ENCODE measurements around the gene CNTROB.

CNTROB gene, protein sequence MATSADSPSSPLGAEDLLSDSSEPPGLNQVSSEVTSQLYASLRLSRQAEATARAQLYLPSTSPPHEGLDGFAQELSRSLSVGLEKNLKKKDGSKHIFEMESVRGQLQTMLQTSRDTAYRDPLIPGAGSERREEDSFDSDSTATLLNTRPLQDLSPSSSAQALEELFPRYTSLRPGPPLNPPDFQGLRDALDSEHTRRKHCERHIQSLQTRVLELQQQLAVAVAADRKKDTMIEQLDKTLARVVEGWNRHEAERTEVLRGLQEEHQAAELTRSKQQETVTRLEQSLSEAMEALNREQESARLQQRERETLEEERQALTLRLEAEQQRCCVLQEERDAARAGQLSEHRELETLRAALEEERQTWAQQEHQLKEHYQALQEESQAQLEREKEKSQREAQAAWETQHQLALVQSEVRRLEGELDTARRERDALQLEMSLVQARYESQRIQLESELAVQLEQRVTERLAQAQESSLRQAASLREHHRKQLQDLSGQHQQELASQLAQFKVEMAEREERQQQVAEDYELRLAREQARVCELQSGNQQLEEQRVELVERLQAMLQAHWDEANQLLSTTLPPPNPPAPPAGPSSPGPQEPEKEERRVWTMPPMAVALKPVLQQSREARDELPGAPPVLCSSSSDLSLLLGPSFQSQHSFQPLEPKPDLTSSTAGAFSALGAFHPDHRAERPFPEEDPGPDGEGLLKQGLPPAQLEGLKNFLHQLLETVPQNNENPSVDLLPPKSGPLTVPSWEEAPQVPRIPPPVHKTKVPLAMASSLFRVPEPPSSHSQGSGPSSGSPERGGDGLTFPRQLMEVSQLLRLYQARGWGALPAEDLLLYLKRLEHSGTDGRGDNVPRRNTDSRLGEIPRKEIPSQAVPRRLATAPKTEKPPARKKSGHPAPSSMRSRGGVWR

DNA sequence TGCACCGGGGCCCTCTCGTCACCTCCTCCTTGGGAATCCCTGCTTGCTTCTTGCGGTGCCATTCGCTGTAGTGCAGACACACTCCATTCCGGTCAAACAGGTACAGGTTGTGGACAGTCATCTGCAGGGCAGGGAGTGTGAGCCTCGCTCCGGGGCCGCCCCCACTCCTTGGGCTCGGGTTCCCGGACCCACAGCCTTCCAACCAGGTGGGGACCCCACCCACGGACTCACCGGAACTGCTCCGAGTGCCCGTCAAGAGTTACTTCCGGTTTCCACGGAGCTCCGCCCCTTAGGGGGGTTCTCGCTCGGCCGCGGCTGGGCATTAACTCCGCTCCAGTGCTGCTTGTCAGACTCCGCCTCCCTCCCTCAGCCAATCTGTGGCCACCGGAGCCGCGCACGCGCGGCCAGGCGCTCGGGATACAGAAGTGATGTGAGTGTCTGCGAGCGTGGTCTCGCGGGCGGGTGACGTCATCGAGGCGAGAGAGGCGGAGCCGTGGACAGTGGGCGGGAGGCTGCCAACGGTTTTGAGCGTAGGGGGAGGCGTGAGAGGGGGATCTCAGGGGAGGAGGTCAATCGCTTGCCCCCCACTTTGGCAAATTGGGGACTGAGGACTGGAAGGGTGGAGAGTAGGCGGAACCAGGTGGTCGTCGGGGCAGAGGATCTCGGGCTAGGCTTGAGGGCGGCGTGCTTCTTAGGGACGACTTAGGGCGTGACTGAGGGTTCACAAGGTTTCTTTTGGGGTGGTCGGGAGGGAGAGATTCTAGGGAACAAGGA, at the start of gene CNTROB, which contains the start of gene TRAPPC1:
Gene CNTROB, plus strand, starts transcription at position 498 of the 774 bp plus-strand sequence. CDS start 874 bp downstream, outside the sequence.
Gene TRAPPC1, minus strand, starts transcription at position 238 of the 774 bp plus-strand sequence. Its CDS starts 117 bp downstream, at position 121.
- peak; percentile 95 to 98 for DNase-seq

DNA sequence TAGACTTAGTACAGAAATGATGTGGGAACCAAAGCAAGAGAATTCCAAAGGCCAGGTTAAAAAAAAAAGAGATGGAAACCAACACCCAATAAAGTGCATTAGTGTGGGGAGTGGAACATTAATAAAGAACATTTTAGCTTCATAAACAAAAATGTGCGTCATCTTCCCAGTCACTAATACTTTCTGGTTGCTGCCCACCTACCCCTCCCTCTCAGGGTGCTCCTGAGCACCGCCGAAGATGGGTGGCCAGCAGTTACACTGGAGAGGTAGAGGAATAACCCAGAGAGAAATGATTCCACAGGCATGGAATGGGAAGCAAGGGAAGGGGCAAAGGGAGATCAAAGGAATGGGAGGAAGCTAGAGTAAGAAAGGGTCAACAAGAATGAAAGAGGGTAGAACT, 49.4 kb upstream of the CNTROB start:
- no peak for DNase-seq

GRCh38 chr17:7883781-7884386, 48.1 kb upstream of the CNTROB start:
- DNase-seq: peak in 1 of 2 experiments; percentile 15

GRCh38 chr17:7884581-7885366, 47.2 kb upstream of the CNTROB start:
- no peak for DNase-seq

- peak in 1 of 2 experiments; percentile 62 for DNase-seq
These were observed 46.4 kb upstream of the CNTROB start for GRCh38 chr17:7885367-7886226.

- DNase-seq: peak in 1 of 2 experiments; percentile 62
These were observed 45.6 kb upstream of the CNTROB start for GRCh38 chr17:7886227-7887037.

DNA sequence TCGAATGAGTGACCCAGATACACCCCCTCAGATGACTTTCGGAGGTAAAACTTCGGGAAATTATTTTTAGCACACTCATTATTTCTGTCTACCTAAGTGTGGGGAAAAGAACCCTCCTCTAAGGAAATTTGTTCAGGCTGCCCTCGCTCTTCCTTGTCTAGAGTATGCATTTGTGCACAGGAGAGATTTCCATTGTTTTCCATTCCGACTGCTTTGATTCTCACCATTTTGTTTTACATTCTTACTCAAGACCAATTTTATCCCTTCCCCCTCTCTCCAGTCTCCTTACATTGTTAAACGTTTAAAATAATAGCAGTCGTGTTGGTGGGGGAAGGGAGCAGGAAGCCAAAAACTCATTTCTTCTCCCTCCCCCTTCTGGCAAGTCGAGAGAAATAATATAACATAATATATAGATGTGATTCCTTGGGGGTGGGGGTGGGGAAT, 44.9 kb upstream of the CNTROB start:
- DNase-seq: no peak

- DNase-seq: peak; percentile 78 to 94
These were observed 44.4 kb upstream of the CNTROB start for GRCh38 chr17:7887482-7888183.

DNA sequence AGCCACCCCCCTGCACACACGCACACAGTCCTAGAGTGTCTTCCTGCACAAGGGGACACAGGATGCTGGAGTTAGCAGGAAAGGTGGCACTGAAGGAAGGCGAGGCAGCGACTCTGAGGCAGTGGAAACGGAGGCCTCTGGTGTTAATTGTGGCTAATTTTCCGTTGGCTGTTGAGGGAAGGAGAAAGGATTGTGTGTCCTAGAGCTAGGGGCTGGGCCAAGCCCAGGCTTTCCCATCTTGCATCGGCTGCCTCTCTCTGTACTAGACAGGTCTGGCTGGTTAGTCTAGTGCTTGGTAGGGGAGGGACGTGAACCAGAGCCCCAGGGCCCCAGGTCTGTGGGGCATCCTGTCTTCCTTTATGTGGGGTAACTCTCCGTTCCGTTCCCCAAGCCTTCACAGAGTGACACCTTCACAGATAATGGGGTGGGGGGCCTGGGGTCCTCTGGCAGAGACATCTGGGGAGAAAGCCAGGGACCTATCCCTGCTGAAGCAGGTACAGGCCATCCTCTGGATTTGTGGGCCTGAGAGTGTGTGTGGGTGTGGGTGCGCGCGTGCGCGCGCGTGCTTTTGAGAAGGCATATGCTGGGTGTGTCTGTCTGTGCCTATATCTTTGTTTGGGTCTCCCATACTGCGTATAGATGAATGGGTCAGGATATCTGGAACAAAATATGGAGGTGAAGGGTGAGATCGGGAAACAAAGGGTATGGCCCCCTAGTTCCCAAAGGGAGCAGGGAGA, 43.7 kb upstream of the CNTROB start, which contains the start of gene CHD3:
Gene CHD3, plus strand, starts transcription at position 606 of the 737 bp plus-strand sequence. CDS start 212 bp downstream, outside the sequence.
- DNase-seq: no peak

GRCh38 chr17:7889166-7889955, 42.6 kb upstream of the CNTROB start:
- peak; percentile 80 to 82 for DNase-seq

- no peak for DNase-seq
These were observed 38.7 kb upstream of the CNTROB start for GRCh38 chr17:7893187-7893880.

- no peak for DNase-seq
These were observed 37.8 kb upstream of the CNTROB start for GRCh38 chr17:7894226-7894625.

DNA sequence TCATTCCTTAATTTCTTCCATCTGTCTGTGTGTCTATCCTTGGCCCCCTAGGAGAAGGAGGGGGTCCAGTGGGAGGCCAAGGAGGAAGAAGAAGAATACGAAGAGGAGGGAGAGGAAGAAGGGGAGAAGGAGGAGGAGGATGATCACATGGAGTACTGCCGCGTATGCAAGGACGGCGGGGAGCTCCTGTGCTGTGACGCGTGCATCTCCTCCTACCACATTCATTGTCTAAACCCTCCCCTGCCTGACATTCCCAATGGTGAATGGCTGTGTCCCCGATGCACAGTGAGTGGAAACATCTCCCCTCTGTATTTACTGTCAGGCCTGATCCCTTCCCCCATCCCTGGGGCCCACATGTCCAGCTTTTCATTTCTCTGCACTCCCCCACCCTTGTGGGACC, 37.1 kb upstream of the CNTROB start:
- no peak for DNase-seq

- DNase-seq: no peak
These were observed 34.9 kb upstream of the CNTROB start for GRCh38 chr17:7897090-7897489.

DNA sequence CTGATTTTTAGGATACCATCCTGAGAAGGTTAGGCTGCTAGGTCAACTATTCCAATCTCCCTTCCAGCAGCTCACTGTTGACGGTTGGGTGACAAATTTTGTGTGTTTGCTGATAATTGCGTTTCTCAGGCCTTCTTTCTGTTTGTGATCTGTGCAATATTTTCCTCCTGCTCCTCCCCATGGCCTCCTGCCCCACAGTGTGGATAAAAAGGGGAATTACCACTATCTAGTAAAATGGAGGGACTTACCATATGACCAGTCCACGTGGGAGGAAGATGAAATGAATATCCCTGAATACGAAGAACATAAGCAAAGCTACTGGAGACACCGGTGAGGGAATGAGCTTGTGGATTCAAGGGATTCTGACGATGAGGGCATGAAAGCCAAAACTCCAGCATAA, 34.2 kb upstream of the CNTROB start:
- DNase-seq: peak in 1 of 2 experiments; percentile 46

All from SW 1271 (cell line).